Loucy (cell line): Measurements from ENCODE around the gene MZB1.

Experiments
- EZH2phosphoT487 ChIP-seq: fragments of 200-600 bp; IDR thresholded peaks from 2 replicates; pipeline ENCODE4 v1.6.1; 2018; ENCODE audit warnings: antibody characterized with exemption, mild to moderate bottlenecking, moderate library complexity, borderline replicate concordance
- TF ChIP-seq, protein P1 (sequence below): fragments of 200-600 bp; sonication (generic); conservative IDR thresholded peaks from 2 replicates; pipeline ENCODE4 v1.5.1; 2014; ENCODE audit warnings: mild to moderate bottlenecking, antibody characterized with exemption, low read length

DNA sequence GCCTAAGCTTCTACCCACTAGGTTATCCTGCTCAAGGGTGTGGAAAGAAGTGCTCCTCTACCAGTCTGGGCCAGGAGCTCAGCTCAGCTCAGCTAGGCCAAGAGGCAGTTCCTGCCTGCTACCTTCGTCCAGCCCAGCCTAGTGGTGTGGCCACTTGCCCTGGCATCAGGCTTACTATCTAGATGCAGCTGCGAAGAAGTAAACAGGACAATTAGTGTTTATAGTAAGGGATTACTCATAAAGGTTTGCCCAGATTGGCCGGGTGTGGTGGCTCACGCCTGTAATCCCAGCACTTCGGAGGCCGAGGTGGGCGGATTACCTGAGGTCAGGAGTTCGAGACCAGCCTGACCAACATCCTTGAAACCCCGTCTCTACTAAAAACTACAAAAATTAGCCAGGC, 26.9 kb upstream of the MZB1 start:
- TF ChIP-seq, protein P1, sequence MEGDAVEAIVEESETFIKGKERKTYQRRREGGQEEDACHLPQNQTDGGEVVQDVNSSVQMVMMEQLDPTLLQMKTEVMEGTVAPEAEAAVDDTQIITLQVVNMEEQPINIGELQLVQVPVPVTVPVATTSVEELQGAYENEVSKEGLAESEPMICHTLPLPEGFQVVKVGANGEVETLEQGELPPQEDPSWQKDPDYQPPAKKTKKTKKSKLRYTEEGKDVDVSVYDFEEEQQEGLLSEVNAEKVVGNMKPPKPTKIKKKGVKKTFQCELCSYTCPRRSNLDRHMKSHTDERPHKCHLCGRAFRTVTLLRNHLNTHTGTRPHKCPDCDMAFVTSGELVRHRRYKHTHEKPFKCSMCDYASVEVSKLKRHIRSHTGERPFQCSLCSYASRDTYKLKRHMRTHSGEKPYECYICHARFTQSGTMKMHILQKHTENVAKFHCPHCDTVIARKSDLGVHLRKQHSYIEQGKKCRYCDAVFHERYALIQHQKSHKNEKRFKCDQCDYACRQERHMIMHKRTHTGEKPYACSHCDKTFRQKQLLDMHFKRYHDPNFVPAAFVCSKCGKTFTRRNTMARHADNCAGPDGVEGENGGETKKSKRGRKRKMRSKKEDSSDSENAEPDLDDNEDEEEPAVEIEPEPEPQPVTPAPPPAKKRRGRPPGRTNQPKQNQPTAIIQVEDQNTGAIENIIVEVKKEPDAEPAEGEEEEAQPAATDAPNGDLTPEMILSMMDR: no peak
- no peak for TF ChIP-seq EZH2phosphoT487
